GM15510 (cell line): Measurements from ENCODE around the gene ATP2B1.

ENCODE experiments used
- POLR2A ChIP-seq: IDR thresholded peaks from 3 replicates; pipeline ENCODE4 v1.6.1; 2011; ENCODE audit warnings: borderline replicate concordance; ENCODE audit not compliant: insufficient read length; ENCODE audit errors: extremely low read depth

The ATP2B1 gene

GRCh38 chr12:89682284-89682683 lies 26.4 kb downstream of the ATP2B1 start:
- no peak for TF ChIP-seq POLR2A

- TF ChIP-seq POLR2A, result no peak
Observed at GRCh38 chr12:89680409-89680808, 28.2 kb downstream of the ATP2B1 start.

GRCh38 chr12:89679631-89680030 lies 29.0 kb downstream of the ATP2B1 start:
- TF ChIP-seq POLR2A, result no peak

- TF ChIP-seq POLR2A, result no peak
Observed at GRCh38 chr12:89678225-89678624, 30.4 kb downstream of the ATP2B1 start.

- no peak for TF ChIP-seq POLR2A
Observed at GRCh38 chr12:89676930-89677329, 31.7 kb downstream of the ATP2B1 start.

GRCh38 chr12:89674326-89674942 lies 34.2 kb downstream of the ATP2B1 start:
- TF ChIP-seq POLR2A, result no peak

- TF ChIP-seq POLR2A, result no peak
Observed at GRCh38 chr12:89673603-89674002, 35.0 kb downstream of the ATP2B1 start.

GRCh38 chr12:89672589-89672979 lies 36.1 kb downstream of the ATP2B1 start:
- no peak for TF ChIP-seq POLR2A

- no peak for TF ChIP-seq POLR2A
Observed at GRCh38 chr12:89671469-89671868, 37.2 kb downstream of the ATP2B1 start.

GRCh38 chr12:89669197-89669596 lies 39.4 kb downstream of the ATP2B1 start:
- TF ChIP-seq POLR2A, result no peak

- no peak for TF ChIP-seq POLR2A
Observed at GRCh38 chr12:89665556-89665955, 43.1 kb downstream of the ATP2B1 start.

- no peak for TF ChIP-seq POLR2A
Observed at GRCh38 chr12:89664441-89664840, 44.2 kb downstream of the ATP2B1 start.

GRCh38 chr12:89663577-89664357 lies 44.9 kb downstream of the ATP2B1 start:
- TF ChIP-seq POLR2A, result no peak

GRCh38 chr12:89662623-89663022 lies 46.0 kb downstream of the ATP2B1 start:
- no peak for TF ChIP-seq POLR2A

GRCh38 chr12:89661706-89662330 lies 46.8 kb downstream of the ATP2B1 start:
- TF ChIP-seq POLR2A, result no peak

- no peak for TF ChIP-seq POLR2A
Observed at GRCh38 chr12:89657739-89658138, 50.9 kb downstream of the ATP2B1 start.
